NT2/D1 (cell line): ENCODE measurements around the gene PEAR1.
"Not testable (repeated sequence)": the region's sequence is repeated elsewhere in the genome, so short reads cannot be mapped to it uniquely, and the experiment has no call there.

Experiments
- DNase-seq: peaks from one replicate; pipeline ENCODE4 v3.0.0-alpha.2; 2011; ENCODE audit warnings: low read depth, low spot score
- H3K27me3 ChIP-seq: 2 replicates; pipeline ENCODE4 v1.6.0; 2011; ENCODE audit warnings: mild to moderate bottlenecking; ENCODE audit not compliant: insufficient read length, insufficient read depth
- H3K36me3 ChIP-seq: 2 replicates; pipeline ENCODE4 v1.6.1; 2011; ENCODE audit warnings: mild to moderate bottlenecking, low read length, mixed read lengths; ENCODE audit not compliant: insufficient read depth, insufficient read length
- H3K4me1 ChIP-seq: 2 replicates; pipeline ENCODE4 v1.5.1; 2011; ENCODE audit not compliant: insufficient read depth, insufficient read length
- H3K4me3 ChIP-seq: 2 replicates; pipeline ENCODE4 v1.5.1; 2011; ENCODE audit warnings: low read depth; ENCODE audit not compliant: insufficient read length
- H3K9ac ChIP-seq: 2 replicates; pipeline ENCODE4 v1.6.0; 2011; ENCODE audit warnings: low read depth; ENCODE audit not compliant: insufficient read length
- H3K9me3 ChIP-seq: 2 replicates; pipeline ENCODE4 v1.5.1; 2011; ENCODE audit warnings: mild to moderate bottlenecking, low read length; ENCODE audit not compliant: insufficient read depth
- SUZ12 ChIP-seq: IDR thresholded peaks from 2 replicates; pipeline ENCODE4 v1.6.1; 2011; ENCODE audit not compliant: insufficient read length, insufficient read depth; ENCODE audit errors: extremely low read depth
- YY1 ChIP-seq: IDR thresholded peaks from 2 replicates; pipeline ENCODE4 v1.6.1; 2011; ENCODE audit not compliant: insufficient read length, insufficient read depth
- ZNF274 ChIP-seq: IDR thresholded peaks from 2 replicates; pipeline ENCODE4 v1.6.1; 2011; ENCODE audit warnings: mild to moderate bottlenecking, low read depth, low read length

The PEAR1 gene

GRCh38 chr1:156922986-156923669 lies 29.6 kb downstream of the PEAR1 start:
- DNase-seq, result no peak
- Histone ChIP-seq H3K9me3 (no peaks in the 10 kb centered on the region), H3K36me3 (no peaks in the 10 kb centered on the region), H3K9ac (no peak overlapping the region), H3K27me3 (peaks cover 88% of the 10 kb centered on the region), H3K4me1 (peaks cover 14% of the 10 kb centered on the region), H3K4me3 (peak overlapping the region; percentile 48)
- TF ChIP-seq ZNF274, result no peak
- TF ChIP-seq SUZ12, result peak; percentile 21
- TF ChIP-seq YY1, result no peak

- Histone ChIP-seq H3K9me3 (no peaks in the 10 kb centered on the region), H3K4me3 (peak overlapping the region; percentile 48), H3K4me1 (peaks cover 14% of the 10 kb centered on the region), H3K36me3 (no peaks in the 10 kb centered on the region), H3K9ac (peak overlapping the region; percentile 69), H3K27me3 (peaks cover 95% of the 10 kb centered on the region)
- TF ChIP-seq ZNF274 (no peak), SUZ12 (peak; percentile 75), YY1 (no peak)
- no peak for DNase-seq
Observed at GRCh38 chr1:156923670-156924477, 30.4 kb downstream of the PEAR1 start.

- TF ChIP-seq ZNF274, result no peak
- no peak for TF ChIP-seq SUZ12
- TF ChIP-seq YY1, result no peak
- Histone ChIP-seq H3K4me1 (peaks cover 14% of the 10 kb centered on the region), H3K36me3 (no peaks in the 10 kb centered on the region), H3K27me3 (peaks cover 99% of the 10 kb centered on the region), H3K4me3 (peak overlapping the region; percentile 48), H3K9ac (peak overlapping the region; percentile 69), H3K9me3 (no peaks in the 10 kb centered on the region)
- DNase-seq, result no peak
Observed at GRCh38 chr1:156924478-156925153, 31.1 kb downstream of the PEAR1 start.

GRCh38 chr1:156925154-156926010 lies 31.9 kb downstream of the PEAR1 start:
- no peak for DNase-seq
- peaks cover 14% of the 10 kb centered on the region for H3K4me1 ChIP-seq
- H3K9me3 ChIP-seq, result no peaks in the 10 kb centered on the region
- no peaks in the 10 kb centered on the region for H3K36me3 ChIP-seq
- no peak overlapping the region for H3K9ac ChIP-seq
- H3K27me3 ChIP-seq, result peaks cover 93% of the 10 kb centered on the region
- TF ChIP-seq SUZ12, result peak; percentile 45
- TF ChIP-seq ZNF274, result no peak
- H3K4me3 ChIP-seq, result no peak overlapping the region

GRCh38 chr1:156926175-156926574 lies 32.7 kb downstream of the PEAR1 start:
- no peak overlapping the region for H3K4me3 ChIP-seq
- H3K27me3 ChIP-seq, result peaks cover 87% of the 10 kb centered on the region
- no peak for DNase-seq
- peaks cover 17% of the 10 kb centered on the region for H3K4me1 ChIP-seq
- H3K9ac ChIP-seq, result no peak overlapping the region
- no peaks in the 10 kb centered on the region for H3K36me3 ChIP-seq
- no peak for TF ChIP-seq SUZ12
- TF ChIP-seq YY1, result no peak
- no peak for TF ChIP-seq ZNF274
- no peaks in the 10 kb centered on the region for H3K9me3 ChIP-seq

GRCh38 chr1:156926695-156927094 lies 33.2 kb downstream of the PEAR1 start:
- peaks cover 82% of the 10 kb centered on the region for H3K27me3 ChIP-seq

More at GRCh38 chr1:156926695-156927094, 33.2 kb downstream of the PEAR1 start:
- not testable (repeated sequence) for H3K36me3 ChIP-seq, DNase-seq, H3K9ac ChIP-seq, H3K4me3 ChIP-seq, H3K9me3 ChIP-seq
- peaks cover 17% of the 10 kb centered on the region for H3K4me1 ChIP-seq
